Thoracic aorta (tissue), 2 donors: ENCODE measurements around the gene SOX15. TPM values are rescaled to one million over a fixed set of nuclear protein-coding genes. Genes with fewer than 3 reads are reported as not detected.

Experiments used
- ATAC-seq: fragments of 150-250 bp; one replicate; pipeline ENCODE4 v1.8.0; 2017; ENCODE audit warnings: low read depth; ENCODE audit not compliant: insufficient number of reproducible peaks, low FRiP score
- DNase-seq: peaks from one replicate; pipeline ENCODE4 v3.0.0-alpha.2; 2020; ENCODE audit warnings: low spot score
- H3K27ac ChIP-seq, 2 donors: fragments of 200-600 bp; sonication (generic); 1 replicate in 1 of 2; 2 replicates in 1 of 2; pipeline ENCODE4 v1.5.1; 2016; ENCODE audit warnings: mild to moderate bottlenecking in 2 of 2, moderate library complexity in 2 of 2
- H3K27me3 ChIP-seq: fragments of 200-600 bp; sonication (generic); replicated peaks from 2 replicates; pipeline ENCODE4 v1.6.0; 2016; ENCODE audit warnings: mild to moderate bottlenecking; ENCODE audit not compliant: insufficient read depth
- H3K36me3 ChIP-seq: fragments of 200-600 bp; sonication (generic); one replicate; pipeline ENCODE4 v1.5.1; 2016
- H3K4me1 ChIP-seq, 2 donors: fragments of 200-600 bp; sonication (generic); 1 replicate in 1 of 2; 2 replicates in 1 of 2; pipeline versions ENCODE4 v1.5.1 to v1.6.0; 2016; ENCODE audit warnings: low read depth in 2 of 2, mild to moderate bottlenecking in 1 of 2; ENCODE audit not compliant: control insufficient read depth in 1 of 2
- H3K4me3 ChIP-seq: fragments of 200-600 bp; sonication (generic); 2 replicates; pipeline ENCODE4 v1.5.1; 2016; ENCODE audit warnings: mild to moderate bottlenecking
- H3K9me3 ChIP-seq: fragments of 200-600 bp; sonication (generic); 2 replicates; pipeline ENCODE4 v1.5.1; 2016
- CTCF ChIP-seq: fragments of 200-600 bp; sonication (generic); IDR thresholded peaks from one replicate; pipeline ENCODE4 v1.5.1; 2019; ENCODE audit warnings: antibody characterized with exemption
- total RNA-seq, 2 donors: library from RNA; depleted of rRNA; stranded (reverse); fragments of >200 nt; gene quantifications; one replicate each; pipeline versions ENCODE4 v1.1.0 to v1.2.3, GENCODE V29; 2016

The SOX15 gene
- total RNA-seq, 2 donors from 2014 or later = 0.81 to 2.8 TPM

GRCh38 chr17:7569571-7569970 lies 20.3 kb downstream of the SOX15 start:
- H3K9me3 ChIP-seq = no peaks in the 10 kb centered on the region
- no peak for TF ChIP-seq CTCF
- H3K27me3 ChIP-seq = no peaks in the 10 kb centered on the region
- no peak for DNase-seq
- no peak overlapping the region for H3K27ac ChIP-seq
- no peak for ATAC-seq
- H3K4me3 ChIP-seq = no peak overlapping the region
- peaks cover 45% of the 10 kb centered on the region for H3K36me3 ChIP-seq
- peaks cover 7% of the 10 kb centered on the region in 2 donors for H3K4me1 ChIP-seq

- Histone ChIP-seq H3K27ac (no peak overlapping the region), H3K4me1 (peaks cover 28 to 48% of the 10 kb centered on the region in 2 donors), H3K27me3 (no peaks in the 10 kb centered on the region), H3K4me3 (peak overlapping the region; percentile 97), H3K36me3 (peaks cover 25% of the 10 kb centered on the region), H3K9me3 (no peaks in the 10 kb centered on the region)
- DNase-seq = no peak
- no peak for ATAC-seq
- no peak for TF ChIP-seq CTCF
These were observed 26.6 kb downstream of the SOX15 start for GRCh38 chr17:7563115-7563869.

- Histone ChIP-seq H3K27me3 (no peaks in the 10 kb centered on the region), H3K4me1 (peaks cover 36 to 59% of the 10 kb centered on the region in 2 donors)
- no peak for ATAC-seq
These were observed 27.7 kb downstream of the SOX15 start for GRCh38 chr17:7562208-7562605.

GRCh38 chr17:7561589-7562207 lies 28.2 kb downstream of the SOX15 start, which contains the start of gene SENP3:
SENP3 (plus strand) TSS chr17:7561919; CDS start chr17:7563077, 1,158 bp downstream.
- peaks cover 16% of the 10 kb centered on the region for H3K36me3 ChIP-seq

More at GRCh38 chr17:7562208-7562605, 27.7 kb downstream of the SOX15 start:
- Histone ChIP-seq H3K27ac (peak overlapping the region; percentile 91 to 93), H3K9me3 (no peaks in the 10 kb centered on the region), H3K36me3 (peaks cover 20% of the 10 kb centered on the region), H3K4me3 (peak overlapping the region; percentile 97)
- DNase-seq = no peak
- no peak for TF ChIP-seq CTCF

More at GRCh38 chr17:7561589-7562207, 28.2 kb downstream of the SOX15 start, which contains the start of gene SENP3:
- H3K4me3 ChIP-seq = peak within 1 kb of the TSS; percentile 97
- H3K9me3 ChIP-seq = no peaks in the 10 kb centered on the region
- ATAC-seq (peak; percentile 57), DNase-seq (no peak)
- peaks cover 36 to 61% of the 10 kb centered on the region in 2 donors for H3K4me1 ChIP-seq
- TF ChIP-seq CTCF = no peak
- H3K27ac ChIP-seq = peak within 1 kb of the TSS; percentile 91 to 93
- H3K27me3 ChIP-seq = no peaks in the 10 kb centered on the region
